A549 (cell line): ENCODE measurements around the gene ANP32A.
A peak's percentile ranks its signal among the peaks of the same experiment; 100 is the strongest.

Experiments used
- BHLHE40 ChIP-seq: IDR thresholded peaks from 2 replicates; pipeline ENCODE4 v1.6.1; 2012; ENCODE audit warnings: low read depth, low read length, inconsistent platforms
- CEBPB ChIP-seq, 2 experiments: fragments of >200 bp in 1 of 2; sonication (Bioruptor Twin) in 1 of 2; formaldehyde crosslinking in 1 of 2; IDR thresholded peaks; 2 replicates each; pipeline ENCODE4 v1.6.1; 2012 to 2016
- FOSL2 ChIP-seq, 2 experiments: fragments of 450-650 bp in 1 of 2; fragments of >200 bp in 1 of 2; sonication (Bioruptor Twin) in 1 of 2; formaldehyde crosslinking; IDR thresholded peaks; 2 replicates each; pipeline versions ENCODE4 v1.5.0 to v1.6.1; 2016 to 2020; ENCODE audit warnings: mild to moderate bottlenecking in 1 of 2, moderate library complexity in 1 of 2
- GATA3 ChIP-seq: IDR thresholded peaks from 2 replicates; pipeline ENCODE4 v1.6.1; 2012; ENCODE audit warnings: borderline replicate concordance
- HDAC2 ChIP-seq: fragments of 200-600 bp; sonication (generic); IDR thresholded peaks from 2 replicates; pipeline ENCODE4 v1.6.1; 2016
- JUNB ChIP-seq: fragments of >200 bp; sonication (Bioruptor Twin); formaldehyde crosslinking; IDR thresholded peaks from 2 replicates; pipeline ENCODE4 v1.6.1; 2016
- KDM5A ChIP-seq: fragments of 200-600 bp; sonication (generic); IDR thresholded peaks from 2 replicates; pipeline ENCODE4 v1.6.1; 2016; ENCODE audit warnings: antibody characterized with exemption, mild to moderate bottlenecking
- MAZ ChIP-seq: fragments of 150-350 bp; IDR thresholded peaks from 2 replicates; pipeline ENCODE4 v1.6.1; 2014; ENCODE audit warnings: antibody characterized with exemption, low read depth, low read length, borderline replicate concordance
- POLR2A ChIP-seq: IDR thresholded peaks from 2 replicates; pipeline ENCODE4 v1.6.1; 2012; ENCODE audit warnings: mild to moderate bottlenecking, low read length
- SMC3 ChIP-seq: fragments of >200 bp; sonication (Bioruptor Twin); formaldehyde crosslinking; IDR thresholded peaks from 3 replicates; pipeline ENCODE4 v1.6.1; 2018; ENCODE audit warnings: inconsistent platforms
- ZFP36 ChIP-seq: fragments of 450-650 bp; IDR thresholded peaks from 2 replicates; pipeline ENCODE4 v1.6.1; 2014; ENCODE audit warnings: borderline replicate concordance; ENCODE audit not compliant: partially characterized antibody
- TF ChIP-seq, protein P1 (sequence below): fragments of >200 bp; sonication (Bioruptor Twin); formaldehyde crosslinking; IDR thresholded peaks from 3 replicates; pipeline ENCODE4 v1.5.1; 2016
- TF ChIP-seq, protein P2 (sequence below): fragments of 450-650 bp; IDR thresholded peaks from 2 replicates; pipeline ENCODE4 v1.6.1; 2014; ENCODE audit warnings: antibody characterized with exemption
- TF ChIP-seq, protein P3 (sequence below): fragments of 200-600 bp; sonication (generic); IDR thresholded peaks from 2 replicates; pipeline ENCODE4 v1.6.1; 2016; ENCODE audit warnings: antibody characterized with exemption, mild to moderate bottlenecking, moderate library complexity

GRCh38 chr15:68801572-68802148, 19.0 kb downstream of the ANP32A start:
- TF ChIP-seq, protein P1, sequence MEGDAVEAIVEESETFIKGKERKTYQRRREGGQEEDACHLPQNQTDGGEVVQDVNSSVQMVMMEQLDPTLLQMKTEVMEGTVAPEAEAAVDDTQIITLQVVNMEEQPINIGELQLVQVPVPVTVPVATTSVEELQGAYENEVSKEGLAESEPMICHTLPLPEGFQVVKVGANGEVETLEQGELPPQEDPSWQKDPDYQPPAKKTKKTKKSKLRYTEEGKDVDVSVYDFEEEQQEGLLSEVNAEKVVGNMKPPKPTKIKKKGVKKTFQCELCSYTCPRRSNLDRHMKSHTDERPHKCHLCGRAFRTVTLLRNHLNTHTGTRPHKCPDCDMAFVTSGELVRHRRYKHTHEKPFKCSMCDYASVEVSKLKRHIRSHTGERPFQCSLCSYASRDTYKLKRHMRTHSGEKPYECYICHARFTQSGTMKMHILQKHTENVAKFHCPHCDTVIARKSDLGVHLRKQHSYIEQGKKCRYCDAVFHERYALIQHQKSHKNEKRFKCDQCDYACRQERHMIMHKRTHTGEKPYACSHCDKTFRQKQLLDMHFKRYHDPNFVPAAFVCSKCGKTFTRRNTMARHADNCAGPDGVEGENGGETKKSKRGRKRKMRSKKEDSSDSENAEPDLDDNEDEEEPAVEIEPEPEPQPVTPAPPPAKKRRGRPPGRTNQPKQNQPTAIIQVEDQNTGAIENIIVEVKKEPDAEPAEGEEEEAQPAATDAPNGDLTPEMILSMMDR: no peak
- no peak for TF ChIP-seq POLR2A
- no peak for TF ChIP-seq BHLHE40
- no peak for TF ChIP-seq MAZ
- TF ChIP-seq, protein P2, sequence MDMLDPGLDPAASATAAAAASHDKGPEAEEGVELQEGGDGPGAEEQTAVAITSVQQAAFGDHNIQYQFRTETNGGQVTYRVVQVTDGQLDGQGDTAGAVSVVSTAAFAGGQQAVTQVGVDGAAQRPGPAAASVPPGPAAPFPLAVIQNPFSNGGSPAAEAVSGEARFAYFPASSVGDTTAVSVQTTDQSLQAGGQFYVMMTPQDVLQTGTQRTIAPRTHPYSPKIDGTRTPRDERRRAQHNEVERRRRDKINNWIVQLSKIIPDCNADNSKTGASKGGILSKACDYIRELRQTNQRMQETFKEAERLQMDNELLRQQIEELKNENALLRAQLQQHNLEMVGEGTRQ: no peak
- no peak for TF ChIP-seq JUNB
- 0 out of 4 replicates have a peak, but pooled peaks of 1 of the 2 experiments have one; percentile 5 for TF ChIP-seq CEBPB (IDR thresholded peaks at IDR 0.05)
- TF ChIP-seq ZFP36: no peak
- TF ChIP-seq, protein P3, sequence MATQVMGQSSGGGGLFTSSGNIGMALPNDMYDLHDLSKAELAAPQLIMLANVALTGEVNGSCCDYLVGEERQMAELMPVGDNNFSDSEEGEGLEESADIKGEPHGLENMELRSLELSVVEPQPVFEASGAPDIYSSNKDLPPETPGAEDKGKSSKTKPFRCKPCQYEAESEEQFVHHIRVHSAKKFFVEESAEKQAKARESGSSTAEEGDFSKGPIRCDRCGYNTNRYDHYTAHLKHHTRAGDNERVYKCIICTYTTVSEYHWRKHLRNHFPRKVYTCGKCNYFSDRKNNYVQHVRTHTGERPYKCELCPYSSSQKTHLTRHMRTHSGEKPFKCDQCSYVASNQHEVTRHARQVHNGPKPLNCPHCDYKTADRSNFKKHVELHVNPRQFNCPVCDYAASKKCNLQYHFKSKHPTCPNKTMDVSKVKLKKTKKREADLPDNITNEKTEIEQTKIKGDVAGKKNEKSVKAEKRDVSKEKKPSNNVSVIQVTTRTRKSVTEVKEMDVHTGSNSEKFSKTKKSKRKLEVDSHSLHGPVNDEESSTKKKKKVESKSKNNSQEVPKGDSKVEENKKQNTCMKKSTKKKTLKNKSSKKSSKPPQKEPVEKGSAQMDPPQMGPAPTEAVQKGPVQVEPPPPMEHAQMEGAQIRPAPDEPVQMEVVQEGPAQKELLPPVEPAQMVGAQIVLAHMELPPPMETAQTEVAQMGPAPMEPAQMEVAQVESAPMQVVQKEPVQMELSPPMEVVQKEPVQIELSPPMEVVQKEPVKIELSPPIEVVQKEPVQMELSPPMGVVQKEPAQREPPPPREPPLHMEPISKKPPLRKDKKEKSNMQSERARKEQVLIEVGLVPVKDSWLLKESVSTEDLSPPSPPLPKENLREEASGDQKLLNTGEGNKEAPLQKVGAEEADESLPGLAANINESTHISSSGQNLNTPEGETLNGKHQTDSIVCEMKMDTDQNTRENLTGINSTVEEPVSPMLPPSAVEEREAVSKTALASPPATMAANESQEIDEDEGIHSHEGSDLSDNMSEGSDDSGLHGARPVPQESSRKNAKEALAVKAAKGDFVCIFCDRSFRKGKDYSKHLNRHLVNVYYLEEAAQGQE: no peak
- TF ChIP-seq GATA3: no peak
- no peak for TF ChIP-seq SMC3
- no peak for TF ChIP-seq HDAC2
- no peak for TF ChIP-seq FOSL2 (IDR thresholded peaks at IDR 0.05)
- no peak for TF ChIP-seq FOSL2 (CRISPR knock-in tag; IDR thresholded peaks at IDR 0.05)
- no peak for TF ChIP-seq KDM5A
